Measurements from ENCODE around the gene PER3. TPM values are rescaled to one million over a fixed set of nuclear protein-coding genes. Genes with fewer than 3 reads are reported as not detected.

Gene PER3
- 1 to 10 TPM; 2.8 to 9.6 (median 3.8) TPM for total RNA-seq

- WGBS, 10 experiments = no CpG with 5 or more reads among the region's 90 CpGs
Measured at GRCh38 chr1:7783826-7784491, at the start of gene PER3. Gene PER3, plus strand, starts transcription at chr1:7784291. Its CDS starts 587 bp downstream, at chr1:7784878.

GRCh38 chr1:7738044-7738443 lies 46.0 kb upstream of the PER3 start:
- no peak overlapping the region for H3K4me3 ChIP-seq
- in situ Hi-C loops (cut with MboI; ENCODE audit: low pct_unique_long_range_greater_than_20kb in 2 of 9, low sequenced_read_pairs in 9 of 9, unreplicated experiment in 9 of 9) = no loop called here
- 65 to 100% (median 91%) methylated on average over 1 to 6 of the region's 6 CpGs; no CpG with 5 or more reads in 3 of the 10 experiments for WGBS, 10 experiments
- H3K27ac ChIP-seq = no peak overlapping the region
- ATAC-seq (replicated peaks in 6 of 8) = no peak
- no peaks in the 10 kb centered on the region for H3K4me1 ChIP-seq (replicated peaks in 1 of 2)

More at GRCh38 chr1:7783826-7784491, at the start of gene PER3:
- ATAC-seq (replicated peaks in 6 of 8) = peak; percentile 90 to 98 (median 96)
- in situ Hi-C loops (cut with MboI; ENCODE audit: low pct_unique_long_range_greater_than_20kb in 2 of 9, low sequenced_read_pairs in 9 of 9, unreplicated experiment in 9 of 9) = no loop called here
- peak within 1 kb of the TSS in 1 of 2 donors; percentile 70 for H3K27ac ChIP-seq
- H3K4me1 ChIP-seq (replicated peaks in 1 of 2) = peaks cover 0 to 9% of the 10 kb centered on the region in 2 donors
- peak within 1 kb of the TSS; percentile 29 to 70 (median 45) for H3K4me3 ChIP-seq

- Histone ChIP-seq H3K27ac (no peak overlapping the region), H3K4me3 (no peak overlapping the region), H3K4me1 (replicated peaks in 1 of 2) (no peaks in the 10 kb centered on the region)
- in situ Hi-C loops (cut with MboI; ENCODE audit: low pct_unique_long_range_greater_than_20kb in 2 of 9, low sequenced_read_pairs in 9 of 9, unreplicated experiment in 9 of 9) = loop anchor here in 1 of 9 experiments (10.0 kb wide), 1 partner anchor 69 kb away; no protein-coding TSS in a partner anchor
- no peak for ATAC-seq (replicated peaks in 6 of 8)
- 3 to 100% (median 97%) methylated on average over 1 to 6 of the region's 6 CpGs; no CpG with 5 or more reads in 1 of the 10 experiments for WGBS, 10 experiments
Measured at GRCh38 chr1:7743346-7743745, 40.7 kb upstream of the PER3 start.

GRCh38 chr1:7744882-7745281 lies 39.2 kb upstream of the PER3 start:
- Histone ChIP-seq H3K4me3 (no peak overlapping the region), H3K4me1 (replicated peaks in 1 of 2) (no peaks in the 10 kb centered on the region), H3K27ac (no peak overlapping the region)
- WGBS, 10 experiments = 20 to 100% (median 93%) methylated on average over 1 to 7 of the region's 9 CpGs; no CpG with 5 or more reads in 1 of the 10 experiments
- no peak for ATAC-seq (replicated peaks in 6 of 8)
- in situ Hi-C loops (cut with MboI; ENCODE audit: low pct_unique_long_range_greater_than_20kb in 2 of 9, low sequenced_read_pairs in 9 of 9, unreplicated experiment in 9 of 9) = loop anchor here in 1 of 9 experiments (10.0 kb wide), 1 partner anchor 70 kb away; no protein-coding TSS in a partner anchor

GRCh38 chr1:7745783-7746182 lies 38.3 kb upstream of the PER3 start:
- H3K4me1 ChIP-seq (replicated peaks in 1 of 2) = no peaks in the 10 kb centered on the region
- H3K27ac ChIP-seq = no peak overlapping the region
- no peak overlapping the region for H3K4me3 ChIP-seq
- WGBS, 10 experiments = 17 to 100% (median 88%) methylated on average over 1 to 10 of the region's 10 CpGs
- no peak for ATAC-seq (replicated peaks in 6 of 8)
- in situ Hi-C loops (cut with MboI; ENCODE audit: low pct_unique_long_range_greater_than_20kb in 2 of 9, low sequenced_read_pairs in 9 of 9, unreplicated experiment in 9 of 9) = loop anchor here in 1 of 9 experiments (10.0 kb wide), 1 partner anchor 71 kb away; no protein-coding TSS in a partner anchor

- ATAC-seq (replicated peaks in 6 of 8) = no peak
- H3K4me1 ChIP-seq (replicated peaks in 1 of 2) = peaks cover 4 to 6% of the 10 kb centered on the region in 2 donors
- H3K27ac ChIP-seq = no peak overlapping the region
- H3K4me3 ChIP-seq = no peak overlapping the region
- 73 to 100% (median 99%) methylated on average over 1 to 5 of the region's 5 CpGs for WGBS, 10 experiments
- in situ Hi-C loops (cut with MboI; ENCODE audit: low pct_unique_long_range_greater_than_20kb in 2 of 9, low sequenced_read_pairs in 9 of 9, unreplicated experiment in 9 of 9) = loop anchor here in 1 of 9 experiments (10.0 kb wide), 1 partner anchor 73 kb away; no protein-coding TSS in a partner anchor
Measured at GRCh38 chr1:7747605-7748004, 36.5 kb upstream of the PER3 start.

GRCh38 chr1:7749126-7749525 lies 35.0 kb upstream of the PER3 start:
- Histone ChIP-seq H3K4me1 (replicated peaks in 1 of 2) (peaks cover 9 to 12% of the 10 kb centered on the region in 2 donors), H3K27ac (no peak overlapping the region), H3K4me3 (no peak overlapping the region)
- ATAC-seq (replicated peaks in 6 of 8) = no peak
- in situ Hi-C loops (cut with MboI; ENCODE audit: low pct_unique_long_range_greater_than_20kb in 2 of 9, low sequenced_read_pairs in 9 of 9, unreplicated experiment in 9 of 9) = loop anchor here in 1 of 9 experiments (10.0 kb wide), 1 partner anchor 74 kb away; no protein-coding TSS in a partner anchor
- WGBS, 10 experiments = 23 to 70% (median 44%) methylated on average over 2 to 5 of the region's 5 CpGs; no CpG with 5 or more reads in 2 of the 10 experiments

- no peak for ATAC-seq (replicated peaks in 6 of 8)
- no peak overlapping the region for H3K27ac ChIP-seq
- no peak overlapping the region for H3K4me3 ChIP-seq
- H3K4me1 ChIP-seq (replicated peaks in 1 of 2) = peaks cover 9 to 12% of the 10 kb centered on the region in 2 donors
- 34 to 98% (median 85%) methylated on average over 1 to 11 of the region's 11 CpGs for WGBS, 10 experiments
- in situ Hi-C loops (cut with MboI; ENCODE audit: low pct_unique_long_range_greater_than_20kb in 2 of 9, low sequenced_read_pairs in 9 of 9, unreplicated experiment in 9 of 9) = loop anchor here in 4 of 9 experiments (5.0 to 25.0 kb wide), 2 partner anchors 84 to 89 kb away; no protein-coding TSS in a partner anchor
Measured at GRCh38 chr1:7751174-7751573, 32.9 kb upstream of the PER3 start.

- 0 to 46% (median 20%) methylated on average over 1 to 18 of the region's 18 CpGs for WGBS, 10 experiments
- ATAC-seq (replicated peaks in 6 of 8) = peak; percentile 57 to 93 (median 68)
- Histone ChIP-seq H3K27ac (no peak overlapping the region), H3K4me3 (no peak overlapping the region), H3K4me1 (replicated peaks in 1 of 2) (peaks cover 9 to 12% of the 10 kb centered on the region in 2 donors)
- in situ Hi-C loops (cut with MboI; ENCODE audit: low pct_unique_long_range_greater_than_20kb in 2 of 9, low sequenced_read_pairs in 9 of 9, unreplicated experiment in 9 of 9) = loop anchor here in 4 of 9 experiments (5.0 to 25.0 kb wide), 2 partner anchors 85 to 90 kb away; no protein-coding TSS in a partner anchor
Measured at GRCh38 chr1:7752512-7753417, 31.3 kb upstream of the PER3 start.

- Histone ChIP-seq H3K4me1 (replicated peaks in 1 of 2) (peaks cover 9 to 12% of the 10 kb centered on the region in 2 donors), H3K4me3 (no peak overlapping the region), H3K27ac (no peak overlapping the region)
- in situ Hi-C loops (cut with MboI; ENCODE audit: low pct_unique_long_range_greater_than_20kb in 2 of 9, low sequenced_read_pairs in 9 of 9, unreplicated experiment in 9 of 9) = loop anchor here in 4 of 9 experiments (5.0 to 25.0 kb wide), 2 partner anchors 86 to 91 kb away; no protein-coding TSS in a partner anchor
- WGBS, 10 experiments = 13 to 92% (median 58%) methylated on average over 1 to 3 of the region's 3 CpGs; no CpG with 5 or more reads in 1 of the 10 experiments
- ATAC-seq (replicated peaks in 6 of 8) = no peak
Measured at GRCh38 chr1:7753641-7754040, 30.4 kb upstream of the PER3 start.

GRCh38 chr1:7754234-7754633 lies 29.9 kb upstream of the PER3 start:
- no peak overlapping the region for H3K4me3 ChIP-seq
- H3K4me1 ChIP-seq (replicated peaks in 1 of 2) = peaks cover 9 to 12% of the 10 kb centered on the region in 2 donors
- H3K27ac ChIP-seq = no peak overlapping the region
- WGBS, 10 experiments = 30 to 94% (median 84%) methylated on average over 2 to 3 of the region's 3 CpGs; no CpG with 5 or more reads in 1 of the 10 experiments
- in situ Hi-C loops (cut with MboI; ENCODE audit: low pct_unique_long_range_greater_than_20kb in 2 of 9, low sequenced_read_pairs in 9 of 9, unreplicated experiment in 9 of 9) = loop anchor here in 4 of 9 experiments (5.0 to 25.0 kb wide), 2 partner anchors 87 to 92 kb away; no protein-coding TSS in a partner anchor
- ATAC-seq (replicated peaks in 6 of 8) = no peak

- Histone ChIP-seq H3K27ac (no peak overlapping the region), H3K4me1 (replicated peaks in 1 of 2) (peaks cover 9 to 12% of the 10 kb centered on the region in 2 donors)
Measured at GRCh38 chr1:7755448-7755847, 28.6 kb upstream of the PER3 start.

More at GRCh38 chr1:7755448-7755847, 28.6 kb upstream of the PER3 start:
- H3K4me3 ChIP-seq = no peak overlapping the region
- in situ Hi-C loops (cut with MboI; ENCODE audit: low pct_unique_long_range_greater_than_20kb in 2 of 9, low sequenced_read_pairs in 9 of 9, unreplicated experiment in 9 of 9) = loop anchor here in 3 of 9 experiments (25.0 kb wide), 1 partner anchor 93 kb away; no protein-coding TSS in a partner anchor
- WGBS, 10 experiments = 0 to 100% (median 33%) methylated on average over 1 of the region's 1 CpG; no CpG with 5 or more reads in 3 of the 10 experiments
- peak in 1 of 8 experiments; percentile 74 for ATAC-seq (replicated peaks in 6 of 8)

Data from motor neuron (in vitro differentiated cells).